Stomach smooth muscle (tissue), 2 donors: ENCODE data around the gene EPB41L3.

Source experiments
- H3K27ac ChIP-seq: one replicate; pipeline ENCODE4 v1.7.0; 2013; ENCODE audit warnings: mild to moderate bottlenecking, low read length, inconsistent platforms
- H3K27me3 ChIP-seq, 2 donors: one replicate each; pipeline ENCODE4 v1.7.0; 2013; ENCODE audit warnings: low read length in 2 of 2; ENCODE audit not compliant: insufficient read depth in 2 of 2, control insufficient read depth in 1 of 2
- H3K36me3 ChIP-seq, 2 donors: one replicate each; pipeline ENCODE4 v1.7.0; 2013; ENCODE audit warnings: low read length in 2 of 2; ENCODE audit not compliant: control insufficient read depth in 2 of 2, insufficient read depth in 2 of 2
- H3K4me1 ChIP-seq: one replicate; pipeline ENCODE4 v1.7.0; 2013; ENCODE audit warnings: low read length; ENCODE audit not compliant: control insufficient read depth, insufficient read depth
- H3K4me3 ChIP-seq, 2 donors: one replicate each; pipeline ENCODE4 v1.7.0; 2013; ENCODE audit warnings: low read length in 2 of 2
- H3K9ac ChIP-seq, 2 donors: one replicate each; pipeline ENCODE4 v1.7.0; 2013; ENCODE audit warnings: low read length in 2 of 2, mild to moderate bottlenecking in 1 of 2
- H3K9me3 ChIP-seq, 2 donors: one replicate each; pipeline ENCODE4 v1.7.0; 2013; ENCODE audit warnings: low read length in 2 of 2; ENCODE audit not compliant: control insufficient read depth in 2 of 2
- donor health status: healthy.
- donor health status: Pancreatic carcinoma.

The EPB41L3 gene

DNA sequence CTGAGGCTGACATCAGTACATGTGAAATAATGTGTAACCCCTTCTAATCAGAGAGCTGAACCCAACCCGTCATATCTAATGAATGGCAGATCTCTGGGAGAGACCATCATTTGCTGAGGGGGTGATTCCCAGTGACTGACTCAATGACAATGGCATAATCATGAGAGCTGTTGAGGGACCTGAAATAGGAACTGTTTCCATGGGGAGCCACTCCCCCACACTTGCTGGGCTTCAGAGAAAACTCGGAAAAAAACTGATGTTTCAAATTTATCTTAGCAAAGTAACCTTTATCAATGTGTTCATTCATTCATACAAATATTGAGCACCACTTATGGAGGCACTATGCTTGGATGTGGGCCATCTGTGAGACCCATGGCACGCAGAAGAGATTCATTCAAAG lies 154.9 kb downstream of the EPB41L3 start:
- H3K4me3 ChIP-seq: no peak overlapping the region
- no peak overlapping the region for H3K27ac ChIP-seq
- H3K27me3 ChIP-seq: no peaks in the 10 kb centered on the region
- no peaks in the 10 kb centered on the region for H3K9me3 ChIP-seq
- no peaks in the 10 kb centered on the region for H3K4me1 ChIP-seq
- H3K9ac ChIP-seq: no peak overlapping the region
- H3K36me3 ChIP-seq: no peaks in the 10 kb centered on the region

DNA sequence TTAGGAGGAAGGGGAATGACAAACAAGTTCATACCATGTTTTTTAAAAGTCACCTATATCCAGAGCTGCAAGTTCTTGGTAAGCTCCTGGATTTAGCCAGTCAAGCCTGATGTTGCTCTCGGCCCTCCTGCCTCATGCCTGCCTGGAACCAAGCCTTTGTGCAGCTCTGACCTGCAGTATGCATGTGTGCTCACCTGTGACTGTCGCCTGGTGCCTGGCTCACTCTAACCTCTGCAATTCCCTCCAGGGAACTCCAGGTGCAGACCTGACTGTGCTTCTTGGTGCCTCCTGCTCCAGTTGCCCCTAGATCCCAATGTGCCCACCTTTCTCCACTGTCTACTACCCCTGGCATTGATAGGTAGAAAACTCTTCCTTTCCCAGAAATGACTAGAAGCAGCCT lies 163.2 kb downstream of the EPB41L3 start:
- Histone ChIP-seq H3K4me3 (no peak overlapping the region), H3K4me1 (no peaks in the 10 kb centered on the region), H3K36me3 (no peaks in the 10 kb centered on the region), H3K27me3 (no peaks in the 10 kb centered on the region), H3K27ac (no peak overlapping the region), H3K9me3 (no peaks in the 10 kb centered on the region), H3K9ac (no peak overlapping the region)

DNA sequence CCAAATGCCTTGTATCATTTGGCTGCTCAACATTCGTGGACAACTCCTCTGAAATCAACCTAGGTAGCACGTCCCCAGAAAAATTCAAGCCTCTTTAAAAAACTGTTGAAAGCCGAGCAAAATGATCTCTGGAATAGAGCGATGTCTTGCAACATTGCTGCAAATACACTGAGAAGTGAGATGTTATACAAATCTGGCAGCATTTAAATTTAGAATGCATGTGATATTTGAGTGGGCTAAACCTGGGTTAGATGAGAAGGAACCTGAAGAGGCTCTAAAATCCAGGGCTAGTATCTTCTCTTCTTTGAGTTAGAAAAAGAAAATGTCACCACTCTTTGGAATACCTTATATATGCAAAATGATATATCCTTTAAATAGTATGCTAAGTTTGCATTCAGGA lies 166.8 kb downstream of the EPB41L3 start:
- H3K27me3 ChIP-seq: no peaks in the 10 kb centered on the region
- H3K4me1 ChIP-seq: no peaks in the 10 kb centered on the region
- no peaks in the 10 kb centered on the region for H3K36me3 ChIP-seq
- no peaks in the 10 kb centered on the region for H3K9me3 ChIP-seq
- no peak overlapping the region for H3K9ac ChIP-seq
- H3K27ac ChIP-seq: no peak overlapping the region
- H3K4me3 ChIP-seq: no peak overlapping the region

DNA sequence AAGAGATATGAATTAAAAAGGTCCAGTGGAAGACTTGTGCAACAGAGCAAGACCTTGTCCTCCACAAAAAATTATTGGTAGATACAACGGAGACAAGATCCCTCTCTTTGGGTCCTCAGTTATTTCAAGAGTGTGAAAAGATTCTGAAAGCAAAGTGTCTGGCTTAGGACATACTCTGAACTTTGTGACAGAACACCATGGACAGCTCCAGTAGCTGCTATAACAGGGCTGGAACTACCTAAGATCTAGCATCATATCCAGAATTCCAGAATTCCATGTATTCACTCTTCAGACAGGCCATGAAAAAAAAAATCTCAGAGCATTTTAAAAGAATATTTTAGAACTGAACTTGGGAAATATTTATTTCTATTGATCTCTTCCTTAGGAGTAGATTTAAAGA lies 173.5 kb downstream of the EPB41L3 start:
- Histone ChIP-seq H3K36me3 (no peaks in the 10 kb centered on the region), H3K27ac (no peak overlapping the region), H3K4me1 (no peaks in the 10 kb centered on the region), H3K4me3 (no peak overlapping the region), H3K9me3 (peaks cover 0 to 3% of the 10 kb centered on the region in 2 donors), H3K9ac (no peak overlapping the region), H3K27me3 (no peaks in the 10 kb centered on the region)

DNA sequence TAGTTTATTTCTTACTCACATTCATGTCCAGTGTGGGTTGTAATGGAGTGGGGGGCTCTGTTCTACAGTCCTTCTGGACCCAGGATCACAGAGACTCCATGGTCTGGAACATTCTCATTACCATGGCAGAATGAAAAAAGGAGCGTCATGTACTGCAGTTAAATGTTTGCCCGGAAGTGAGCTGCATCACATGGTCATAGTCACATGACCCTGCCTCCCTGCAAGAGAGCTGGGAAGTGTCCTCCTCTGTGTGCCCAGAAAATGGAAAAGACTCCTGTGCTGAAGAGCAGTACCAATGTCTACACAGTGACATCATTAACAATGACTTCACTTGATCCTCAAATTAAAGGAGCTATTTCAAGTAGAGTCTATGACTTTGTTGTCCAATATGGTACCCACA lies 174.3 kb downstream of the EPB41L3 start:
- Histone ChIP-seq H3K4me1 (no peaks in the 10 kb centered on the region), H3K9me3 (peaks cover 0 to 3% of the 10 kb centered on the region in 2 donors), H3K9ac (no peak overlapping the region), H3K4me3 (no peak overlapping the region), H3K27me3 (no peaks in the 10 kb centered on the region), H3K27ac (no peak overlapping the region), H3K36me3 (no peaks in the 10 kb centered on the region)

DNA sequence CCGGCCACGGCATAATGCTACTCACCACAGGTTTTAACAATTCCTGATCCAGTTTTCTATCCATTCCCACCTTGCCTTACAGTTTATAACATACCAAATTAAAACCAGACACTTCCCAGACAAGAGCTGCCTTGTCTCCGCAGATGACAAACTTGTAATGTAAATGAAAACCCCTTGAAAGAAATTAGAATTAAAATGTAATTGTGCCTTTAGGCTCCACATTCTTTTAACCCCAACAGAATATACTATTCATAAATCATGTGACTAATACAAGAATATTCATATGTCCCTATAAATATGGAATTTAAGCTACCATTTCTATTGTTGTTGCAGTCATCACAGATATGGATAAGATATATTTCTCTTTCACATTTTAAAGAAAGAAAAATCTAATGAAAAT lies 178.4 kb downstream of the EPB41L3 start:
- Histone ChIP-seq H3K27me3 (no peaks in the 10 kb centered on the region), H3K4me3 (no peak overlapping the region)

DNA sequence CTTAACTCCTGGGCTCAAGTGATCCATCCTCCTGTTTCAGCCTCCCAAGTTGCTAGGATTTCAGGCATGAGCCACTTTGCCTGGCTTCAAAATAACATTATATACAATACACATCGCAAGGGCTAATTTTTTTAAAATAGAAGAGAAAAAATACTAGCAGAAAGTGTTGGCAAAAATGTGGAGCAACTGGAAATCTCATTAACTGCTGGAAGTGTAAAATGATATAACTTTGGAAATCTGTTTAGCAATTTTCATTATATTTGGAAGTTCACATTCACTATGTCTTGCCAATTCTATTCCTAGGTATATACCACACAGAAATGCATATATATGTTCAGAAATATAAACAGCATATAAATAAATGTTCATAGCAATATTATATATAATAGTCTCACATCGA lies 193.2 kb downstream of the EPB41L3 start:
- H3K9ac ChIP-seq: no peak overlapping the region
- H3K4me1 ChIP-seq: no peaks in the 10 kb centered on the region
- no peak overlapping the region for H3K4me3 ChIP-seq
- no peaks in the 10 kb centered on the region for H3K9me3 ChIP-seq
- no peaks in the 10 kb centered on the region for H3K27me3 ChIP-seq
- no peaks in the 10 kb centered on the region for H3K36me3 ChIP-seq
- H3K27ac ChIP-seq: no peak overlapping the region

More for the DNA sequence above, 178.4 kb downstream of the EPB41L3 start:
- Histone ChIP-seq H3K9ac (no peak overlapping the region), H3K9me3 (peaks cover 0 to 3% of the 10 kb centered on the region in 2 donors), H3K27ac (no peak overlapping the region), H3K36me3 (no peaks in the 10 kb centered on the region), H3K4me1 (no peaks in the 10 kb centered on the region)
